HG02852 (cell line): ENCODE data around the gene NELFCD.
"Not testable (repeated sequence)": the region's sequence is repeated elsewhere in the genome, so short reads cannot be mapped to it uniquely, and the experiment has no call there.

ENCODE experiments used
- ATAC-seq: cut with Tn5 transposase; IDR thresholded peaks from one replicate; pipeline ENCODE4 v1.9.1; 2021; ENCODE audit warnings: mild to moderate bottlenecking, moderate library complexity; ENCODE audit not compliant: unreplicated experiment

NELFCD gene

GRCh38 chr20:59023616-59024015 is 42.6 kb downstream of the NELFCD start:
- no peak for ATAC-seq

GRCh38 chr20:59024111-59024530 is 43.1 kb downstream of the NELFCD start:
- no peak for ATAC-seq

- ATAC-seq = no peak
These were observed 44.0 kb downstream of the NELFCD start for GRCh38 chr20:59025086-59025485.

GRCh38 chr20:59025511-59025910 is 44.5 kb downstream of the NELFCD start:
- no peak for ATAC-seq

- no peak for ATAC-seq
These were observed 46.1 kb downstream of the NELFCD start for GRCh38 chr20:59026904-59027740.

GRCh38 chr20:59027741-59028320 is 46.8 kb downstream of the NELFCD start:
- ATAC-seq = no peak

- no peak for ATAC-seq
These were observed 47.8 kb downstream of the NELFCD start for GRCh38 chr20:59028812-59029211.

GRCh38 chr20:59030911-59031563 is 50.0 kb downstream of the NELFCD start:
- ATAC-seq = no peak

GRCh38 chr20:59031564-59032022 is 50.5 kb downstream of the NELFCD start:
- ATAC-seq = no peak

- ATAC-seq = peak; percentile 95
These were observed 51.1 kb downstream of the NELFCD start, which contains the start of gene ATP5F1E for GRCh38 chr20:59032023-59032712. TSS of gene ATP5F1E (minus strand) at chr20:59032335. CDS start at chr20:59032251, 84 bp downstream.

- ATAC-seq = no peak
These were observed 51.6 kb downstream of the NELFCD start for GRCh38 chr20:59032713-59033059.

GRCh38 chr20:59033093-59033492 is 52.0 kb downstream of the NELFCD start:
- no peak for ATAC-seq

GRCh38 chr20:59033616-59034165 is 52.6 kb downstream of the NELFCD start:
- no peak for ATAC-seq

GRCh38 chr20:59035381-59035780 is 54.3 kb downstream of the NELFCD start:
- no peak for ATAC-seq

GRCh38 chr20:59037386-59037785 is 56.3 kb downstream of the NELFCD start:
- ATAC-seq = no peak

- no peak for ATAC-seq
These were observed 58.2 kb downstream of the NELFCD start for GRCh38 chr20:59039233-59039632.

- ATAC-seq = no peak
These were observed 59.6 kb downstream of the NELFCD start for GRCh38 chr20:59040667-59041066.

GRCh38 chr20:59041487-59041886 is 60.4 kb downstream of the NELFCD start:
- ATAC-seq = not testable (repeated sequence)

- peak; percentile 36 for ATAC-seq
These were observed 61.2 kb downstream of the NELFCD start, which contains the start of gene PRELID3B for GRCh38 chr20:59042151-59042795. TSS of gene PRELID3B (minus strand) at chr20:59042786. CDS start at chr20:59042730, 56 bp downstream.
